HG03064 (cell line): ENCODE results near the gene RNF144B.
"Not testable (repeated sequence)": the region's sequence is repeated elsewhere in the genome, so short reads cannot be mapped to it uniquely, and the experiment has no call there.

Source experiments
- ATAC-seq: cut with Tn5 transposase; IDR thresholded peaks from one replicate; pipeline ENCODE4 v1.9.1; 2021; ENCODE audit warnings: low read depth; ENCODE audit not compliant: unreplicated experiment

Gene RNF144B

DNA sequence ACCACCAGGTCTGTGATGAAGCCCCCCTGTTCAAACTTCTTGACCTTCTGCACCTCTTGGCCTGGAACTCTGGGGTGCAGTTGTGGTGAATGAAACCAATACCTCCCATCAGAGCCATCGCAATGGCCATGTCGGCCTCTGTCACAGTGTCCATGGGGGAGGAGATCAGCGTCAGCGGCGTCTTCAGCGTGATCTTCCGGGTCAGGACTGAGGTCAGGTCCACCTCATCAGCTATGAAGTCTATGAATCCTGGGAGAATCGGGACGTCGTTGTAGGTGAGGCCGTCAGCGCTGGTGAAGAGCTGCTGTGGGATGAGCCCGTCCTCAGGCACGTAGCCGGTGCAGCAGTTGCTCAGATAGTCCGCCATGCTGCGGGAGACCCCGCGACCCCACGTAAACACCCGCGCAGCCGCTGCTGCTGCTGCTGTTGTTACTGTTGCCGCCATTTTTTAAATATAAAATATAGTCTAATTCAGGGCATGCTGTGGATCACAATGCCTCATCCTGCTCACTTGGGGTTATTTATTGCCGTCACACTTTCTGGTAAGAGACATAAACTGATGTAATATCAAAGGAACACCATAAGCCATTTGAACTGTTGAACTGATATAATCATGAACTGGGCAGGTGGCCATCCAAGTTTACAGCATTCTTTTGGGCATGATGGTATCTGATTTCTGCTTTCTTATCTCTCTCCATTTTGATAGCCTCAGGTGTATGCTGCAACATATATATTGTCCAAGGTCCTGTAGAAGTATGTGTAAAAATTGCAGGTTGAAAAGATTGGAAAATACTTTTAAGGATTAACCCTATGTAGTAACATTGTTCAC lies 18.7 kb upstream of the RNF144B start:
- no peak for ATAC-seq

DNA sequence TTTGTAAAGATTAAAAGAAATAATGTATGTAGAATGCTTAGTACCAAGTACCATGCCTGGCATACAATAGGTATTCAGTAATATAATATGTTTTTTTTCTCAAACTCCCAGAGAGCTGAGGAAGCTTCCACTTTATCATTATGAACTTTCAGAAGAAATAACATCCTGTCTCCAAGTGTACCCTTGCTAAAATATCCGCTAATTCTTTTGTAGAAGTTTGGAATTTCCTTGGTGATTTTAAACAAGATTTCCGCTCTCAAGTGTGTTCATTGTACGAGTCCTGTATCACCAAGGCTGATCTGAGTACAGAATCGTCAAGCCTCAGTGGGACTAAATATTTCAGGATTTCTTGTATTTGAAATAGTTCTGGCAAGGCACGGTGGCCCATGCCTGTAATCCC lies 16.1 kb upstream of the RNF144B start:
- ATAC-seq, result no peak

DNA sequence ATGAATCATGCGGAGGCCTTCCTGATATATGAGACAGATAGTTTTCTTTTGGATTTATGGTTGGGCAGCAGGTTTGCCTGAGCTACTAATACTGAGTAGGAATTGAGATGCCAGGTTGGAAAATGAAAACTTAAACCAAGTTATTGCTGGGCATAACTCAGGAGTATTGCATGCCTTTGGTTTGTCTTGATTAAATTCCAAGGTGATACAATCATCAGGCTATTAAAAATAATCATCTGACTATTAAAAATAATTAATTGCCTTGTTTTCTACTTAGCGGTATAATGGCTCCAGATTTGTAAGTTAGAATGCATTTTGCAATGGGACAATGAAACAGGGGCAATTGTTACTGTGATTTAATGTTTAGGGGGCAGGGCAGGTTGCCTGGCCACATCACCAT lies 15.5 kb upstream of the RNF144B start:
- ATAC-seq, result no peak

DNA sequence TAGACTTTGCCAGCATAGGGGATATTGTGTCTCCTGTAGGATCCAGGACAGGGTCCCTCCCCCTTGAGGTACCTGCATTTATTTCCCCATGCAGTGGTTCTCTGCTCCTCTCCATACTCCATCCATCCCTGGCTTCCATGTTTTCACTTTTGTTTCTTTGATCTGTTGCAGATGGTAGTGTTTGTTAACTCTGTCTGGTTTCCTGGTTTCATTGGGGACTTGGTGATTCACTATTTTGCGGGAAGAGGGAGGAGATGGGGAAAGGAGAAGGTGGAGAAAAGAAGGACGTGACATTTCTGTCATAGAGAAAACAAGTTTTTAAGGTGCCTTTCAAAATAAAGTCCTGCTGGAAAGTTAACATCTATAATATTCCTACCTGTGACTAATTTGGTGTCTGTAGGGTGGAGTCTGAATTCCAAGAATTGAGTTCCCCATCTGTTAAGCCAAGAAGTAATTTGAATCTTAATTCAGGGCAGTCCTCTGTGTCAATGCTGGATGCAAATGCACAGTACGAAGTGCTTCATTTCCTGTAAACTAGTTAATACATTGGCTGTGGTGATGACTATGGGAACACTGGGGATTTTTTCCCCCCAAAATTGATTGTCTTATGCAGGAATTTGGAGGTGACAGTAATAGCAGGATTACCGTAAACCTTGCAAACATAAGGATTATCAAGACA lies 6.9 kb upstream of the RNF144B start:
- ATAC-seq, result no peak

DNA sequence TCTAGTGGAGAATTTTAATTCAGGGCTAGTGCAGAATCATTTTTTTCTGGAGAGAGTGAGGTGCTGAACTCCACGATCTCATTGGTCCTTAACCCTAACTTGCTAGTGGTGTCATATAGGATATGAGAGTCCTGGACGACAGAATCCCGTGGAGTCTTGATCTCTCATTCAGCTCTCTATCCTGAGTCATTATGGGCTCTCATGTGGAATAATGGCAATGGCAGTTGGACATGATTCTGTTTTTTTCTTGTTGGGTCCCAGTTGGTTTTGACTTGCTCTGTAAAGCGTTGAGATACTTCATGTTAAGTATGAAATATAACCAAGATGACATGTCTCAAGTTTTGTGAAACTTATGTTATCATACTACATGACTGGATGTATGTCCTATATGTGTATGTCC lies 6.3 kb upstream of the RNF144B start:
- no peak for ATAC-seq

DNA sequence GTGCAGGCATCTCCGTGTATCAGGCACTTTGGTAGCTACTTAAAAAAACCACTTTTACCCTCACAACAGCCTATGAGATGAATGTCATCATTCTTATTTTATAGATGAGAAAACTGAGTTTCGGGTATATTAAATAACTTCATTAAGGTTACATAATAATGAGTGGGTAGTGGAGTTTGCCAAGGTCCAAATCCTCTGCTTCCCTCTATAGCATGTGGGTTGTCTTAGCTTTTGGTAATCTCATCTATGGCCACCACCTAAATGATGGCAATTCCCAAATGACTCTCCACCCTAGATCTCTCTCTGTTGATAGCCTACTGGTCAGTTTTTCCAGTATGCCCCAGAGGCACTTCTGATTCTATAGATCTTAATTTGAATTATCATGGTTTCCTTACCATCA lies 3.7 kb upstream of the RNF144B start:
- ATAC-seq, result no peak

DNA sequence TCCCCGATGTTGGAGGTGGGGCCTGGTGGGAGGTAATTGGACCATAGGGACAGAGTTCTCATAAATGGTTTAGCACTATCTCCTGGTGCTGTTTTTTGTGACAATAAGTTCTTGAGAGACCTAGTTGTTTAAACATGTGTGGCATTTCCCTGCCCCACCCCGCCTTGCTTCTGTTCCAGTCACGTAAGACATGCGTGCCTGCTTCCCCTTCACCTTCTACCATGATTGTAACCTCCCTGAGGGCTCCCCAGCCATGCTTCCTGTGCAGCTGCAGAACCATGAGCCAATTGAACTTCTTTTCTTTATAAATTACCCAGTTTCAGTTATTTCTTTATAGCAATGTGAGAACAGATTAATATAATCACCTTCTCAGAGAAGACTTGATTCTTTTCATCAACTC lies 2.5 kb upstream of the RNF144B start:
- no peak for ATAC-seq

DNA sequence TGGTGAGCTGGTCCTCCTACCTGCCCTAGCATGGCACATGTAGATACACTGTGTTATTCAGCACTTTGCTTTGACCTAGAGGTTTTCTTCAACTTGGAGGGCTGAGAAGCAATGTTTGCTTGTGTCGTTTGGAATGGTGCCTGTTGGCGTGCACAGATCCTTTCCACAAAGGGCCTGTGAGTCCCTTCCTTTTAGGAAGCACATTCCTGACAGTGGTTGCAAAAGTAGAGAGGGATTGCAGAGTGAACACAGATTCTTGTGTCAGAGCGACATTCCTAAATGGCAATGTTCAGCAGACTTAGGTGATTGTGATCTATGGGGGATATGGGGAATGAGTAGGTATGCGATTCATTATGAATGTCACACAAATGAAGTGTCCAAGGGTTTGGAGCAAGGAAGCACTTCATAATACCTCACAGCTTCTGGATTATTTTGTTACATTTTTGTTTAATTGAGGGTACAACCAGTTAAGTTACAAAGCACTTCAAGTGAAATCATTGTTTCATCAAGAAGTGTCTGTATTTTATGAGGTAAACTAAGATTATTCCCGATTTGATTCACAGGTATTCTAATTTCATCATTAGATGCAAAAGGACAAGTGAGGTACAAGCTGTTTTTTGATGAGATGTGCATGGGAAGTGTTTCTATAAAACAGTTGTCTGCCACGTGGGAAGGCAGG lies 713 bp upstream of the RNF144B start:
- ATAC-seq, result no peak

DNA sequence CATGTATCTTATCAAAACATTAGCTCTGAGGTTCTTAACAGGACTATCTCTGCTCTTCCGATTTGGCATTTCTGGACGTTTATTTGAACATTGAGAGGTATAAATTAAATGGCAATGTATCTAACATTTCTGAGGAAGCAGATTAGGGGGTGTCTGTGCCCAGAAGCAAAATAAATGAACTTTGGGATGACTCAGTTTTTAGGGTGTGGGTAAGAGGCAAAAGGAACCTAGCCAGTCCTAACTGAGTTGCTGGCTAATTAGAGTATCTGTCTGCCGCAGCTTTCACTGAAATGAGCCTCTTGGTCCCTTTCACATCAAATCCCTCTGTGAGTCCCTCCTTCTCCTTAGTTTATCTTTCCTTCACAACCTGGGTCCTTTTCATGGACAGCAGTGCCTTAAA lies 1.1 kb downstream of the RNF144B start:
- no peak for ATAC-seq

DNA sequence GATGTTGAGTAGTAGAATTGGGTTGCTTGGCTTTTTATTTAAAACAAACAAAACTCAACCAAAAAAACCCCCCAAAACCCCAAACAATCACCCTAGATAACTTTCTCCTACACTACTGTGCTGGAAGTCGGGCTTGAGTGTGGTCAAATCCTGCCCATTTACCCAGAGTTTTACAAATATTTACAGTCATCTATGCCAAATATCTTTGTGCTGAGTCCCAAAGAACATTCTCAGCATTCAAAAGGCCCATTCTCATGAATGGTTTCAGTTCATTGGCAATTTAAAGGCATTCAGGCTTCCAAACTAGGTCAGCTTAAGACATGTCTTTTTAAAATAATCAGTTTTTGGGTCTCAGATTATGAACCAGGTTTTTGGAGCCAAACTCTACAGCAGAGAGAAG lies 1.8 kb downstream of the RNF144B start:
- no peak for ATAC-seq

DNA sequence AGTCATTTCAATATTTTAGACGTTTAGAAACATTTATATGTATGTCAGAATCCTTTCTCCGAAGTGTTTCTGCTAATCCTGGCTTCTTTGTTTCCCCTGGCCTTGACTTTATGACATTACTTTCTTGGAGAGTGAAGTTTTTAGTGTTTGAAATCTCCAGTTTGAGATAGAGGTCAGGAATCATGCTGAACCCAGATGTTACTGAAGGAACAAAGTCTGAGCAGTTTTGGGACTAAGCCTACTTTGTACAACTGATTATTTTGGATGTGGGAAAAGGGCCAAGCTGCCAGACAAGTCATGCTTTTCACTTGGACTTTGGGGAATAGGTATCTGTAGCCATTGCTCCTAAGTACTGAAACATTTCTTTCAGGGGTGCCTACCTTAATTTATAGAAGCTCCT lies 2.3 kb downstream of the RNF144B start:
- ATAC-seq, result no peak

- ATAC-seq, result no peak
Observed at GRCh38 chr6:18390476-18390875, 3.3 kb downstream of the RNF144B start.

GRCh38 chr6:18391023-18391422 lies 3.9 kb downstream of the RNF144B start:
- no peak for ATAC-seq

DNA sequence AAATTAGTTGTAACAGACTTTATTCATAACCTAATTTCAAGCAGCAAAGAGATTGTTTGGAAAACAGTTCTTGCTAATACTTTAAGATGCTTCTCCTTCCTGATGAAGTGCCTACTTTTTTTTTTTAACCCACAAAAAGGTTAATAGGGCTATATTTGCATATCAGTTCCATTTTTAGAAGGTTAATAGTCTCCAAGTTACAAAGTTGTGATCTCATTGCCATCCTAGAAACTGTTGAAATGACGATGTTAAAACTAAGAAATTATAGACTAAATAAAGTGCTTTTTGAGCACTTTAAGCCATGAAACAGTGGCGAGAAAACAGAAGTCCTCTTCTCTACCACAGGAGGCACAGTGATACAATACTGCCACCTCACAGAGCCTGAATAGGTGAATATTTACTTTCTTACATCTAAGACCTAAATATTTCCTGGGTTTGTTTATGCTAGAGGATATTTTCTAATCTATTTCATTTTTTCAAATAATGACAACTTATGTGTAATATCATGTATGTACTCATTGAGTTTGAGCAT lies 5.3 kb downstream of the RNF144B start:
- no peak for ATAC-seq

GRCh38 chr6:18393698-18394097 lies 6.5 kb downstream of the RNF144B start:
- no peak for ATAC-seq

- no peak for ATAC-seq
Observed at GRCh38 chr6:18395177-18395855, 8.2 kb downstream of the RNF144B start.

DNA sequence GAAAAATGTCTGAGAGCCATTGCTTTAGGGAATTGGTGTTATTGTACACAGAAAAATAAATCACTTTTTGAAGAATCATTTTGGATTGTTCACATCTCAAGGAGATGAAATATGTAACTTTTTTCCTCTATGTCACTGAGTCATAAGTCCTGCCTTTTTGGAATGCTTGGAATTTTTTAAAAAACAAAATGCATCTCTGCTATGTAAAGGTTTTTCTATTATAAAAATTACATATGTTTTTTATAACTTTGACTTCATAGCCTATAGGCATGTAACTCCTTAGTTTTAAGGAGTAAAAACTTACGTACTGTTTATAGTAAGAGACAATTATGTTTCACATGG lies 8.7 kb downstream of the RNF144B start:
- ATAC-seq, result no peak

DNA sequence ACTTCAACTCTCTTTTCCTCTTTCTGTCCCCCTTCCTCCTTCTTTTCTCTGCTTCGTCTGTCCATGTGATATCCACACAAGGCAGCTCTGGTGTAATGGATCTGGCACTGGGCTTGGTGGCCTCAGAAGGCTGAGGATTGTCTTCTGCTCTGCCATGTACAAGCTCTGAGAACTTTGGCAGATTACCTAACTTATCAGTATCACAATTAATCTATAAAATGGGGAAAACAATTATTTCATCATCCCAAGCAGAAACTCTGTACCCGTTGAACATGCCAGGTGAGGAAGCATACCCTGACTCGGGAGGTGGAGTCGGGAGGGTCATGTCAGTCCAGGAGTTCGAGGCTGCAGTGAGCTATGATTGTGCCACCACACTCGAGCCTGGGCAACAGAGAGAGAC lies 10.6 kb downstream of the RNF144B start:
- ATAC-seq, result no peak

GRCh38 chr6:18398225-18398624 lies 11.1 kb downstream of the RNF144B start:
- not testable (repeated sequence) for ATAC-seq

DNA sequence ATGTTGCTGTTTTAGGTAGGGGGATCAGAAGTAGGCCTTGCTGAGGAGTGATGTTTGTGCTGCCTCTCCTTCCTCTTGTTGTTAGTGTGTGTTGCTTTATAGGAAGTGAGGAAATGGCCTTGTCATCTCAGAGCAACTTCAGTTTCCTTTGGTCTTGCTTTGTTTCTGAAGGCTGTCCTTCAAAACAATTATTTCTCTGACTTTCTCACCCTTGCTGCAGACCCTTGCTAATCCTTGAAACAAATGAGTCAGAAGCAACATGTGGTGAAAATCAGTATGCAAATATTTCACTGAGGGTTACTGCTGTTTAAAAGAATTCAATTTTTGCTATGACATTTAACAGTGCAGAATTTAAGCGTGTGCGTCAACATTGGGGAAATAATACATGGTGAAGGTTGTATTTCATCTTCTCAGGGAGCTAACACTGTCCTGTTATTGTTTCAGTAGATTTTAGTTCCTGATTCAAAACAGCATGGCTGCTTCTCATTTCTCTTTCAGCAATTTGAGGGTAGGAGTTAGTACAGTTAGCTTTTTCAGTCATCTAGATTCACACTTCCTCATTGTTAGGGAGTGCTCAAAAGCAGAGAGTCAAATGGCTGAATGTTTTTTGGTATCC lies 13.8 kb downstream of the RNF144B start:
- ATAC-seq, result peak; percentile 92

DNA sequence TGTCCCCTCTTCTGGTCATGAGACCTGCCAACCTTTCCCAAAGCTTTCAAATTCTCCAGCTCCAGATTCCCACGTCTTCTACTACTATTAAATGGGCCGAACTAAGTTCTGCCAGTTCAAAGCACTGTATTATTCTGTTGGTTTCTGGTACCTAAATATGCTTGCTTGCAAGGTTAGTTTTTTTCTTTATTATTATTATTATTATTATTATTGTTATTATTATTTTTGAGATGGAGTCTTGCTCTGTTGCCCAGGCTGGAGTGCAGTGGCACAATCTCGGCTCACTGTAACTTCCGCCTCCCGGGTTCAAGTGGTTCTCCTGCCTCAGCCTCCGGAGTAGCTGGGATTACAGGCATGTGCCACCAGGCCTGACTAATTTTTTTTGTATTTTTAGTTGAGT lies 17.8 kb downstream of the RNF144B start:
- ATAC-seq, result not testable (repeated sequence)
